Liver (tissue), 3 donors: Measurements from ENCODE around the gene USP25.

Experiments used
- CTCF ChIP-seq: fragments of 150-350 bp; IDR thresholded peaks from 2 replicates; pipeline ENCODE4 v1.5.1; 2017; ENCODE audit warnings: improper control_type of control experiment, low read depth, low read length; ENCODE audit not compliant: missing input control
- FOXA1 ChIP-seq: IDR thresholded peaks from 2 replicates; pipeline ENCODE4 v1.6.1; 2016; ENCODE audit warnings: antibody characterized with exemption
- GABPA ChIP-seq, 2 donors: IDR thresholded peaks in 1 of 2; conservative IDR thresholded peaks in 1 of 2; 2 replicates each; pipeline ENCODE4 v1.6.1; 2016; ENCODE audit warnings: antibody characterized with exemption in 2 of 2, mild to moderate bottlenecking in 1 of 2, moderate library complexity in 1 of 2
- JUND ChIP-seq, 2 donors: IDR thresholded peaks; 2 replicates each; pipeline ENCODE4 v1.6.1; 2016; ENCODE audit warnings: antibody characterized with exemption in 2 of 2
- MAX ChIP-seq: IDR thresholded peaks from 2 replicates; pipeline ENCODE4 v1.6.1; 2016; ENCODE audit warnings: antibody characterized with exemption
- RXRA ChIP-seq, 2 donors: IDR thresholded peaks; 2 replicates each; pipeline ENCODE4 v1.6.1; 2017 to 2018; ENCODE audit warnings: antibody characterized with exemption in 2 of 2, mild to moderate bottlenecking in 1 of 2
- SP1 ChIP-seq: IDR thresholded peaks from 2 replicates; pipeline ENCODE4 v1.6.1; 2018; ENCODE audit warnings: antibody characterized with exemption, mild to moderate bottlenecking
- TAF1 ChIP-seq: conservative IDR thresholded peaks from 2 replicates; pipeline ENCODE4 v1.6.1; 2016; ENCODE audit warnings: antibody characterized with exemption, mild to moderate bottlenecking
- ZBTB33 ChIP-seq: IDR thresholded peaks from 2 replicates; pipeline ENCODE4 v1.6.1; 2016; ENCODE audit warnings: antibody characterized with exemption
- donor health status: healthy.
- donor health status: healthy.

- TF ChIP-seq CTCF, result no peak
- TF ChIP-seq MAX, result no peak
- TF ChIP-seq JUND (IDR thresholded peaks at IDR 0.05), result no peak
- no peak for TF ChIP-seq GABPA (IDR thresholded peaks at IDR 0.05 in 1 of 2, conservative IDR thresholded peaks at IDR 0.05 in 1 of 2)
- no peak for TF ChIP-seq RXRA (IDR thresholded peaks at IDR 0.05)
- no peak for TF ChIP-seq SP1
- no peak for TF ChIP-seq FOXA1
- no peak for TF ChIP-seq ZBTB33
- TF ChIP-seq TAF1, result no peak
Measured at GRCh38 chr21:15929536-15929935, 199.8 kb downstream of the USP25 start.
